Measurements from ENCODE around the gene PARP3. TPM values are rescaled to one million over a fixed set of nuclear protein-coding genes. Genes with fewer than 3 reads are reported as not detected.

PARP3 gene
- total and polyA plus RNA-seq, 2 of the 8 experiments (the other 6 are each of a cell fraction or from before 2014, with no cell fraction given) = 1.3 to 1.6 TPM

DNA sequence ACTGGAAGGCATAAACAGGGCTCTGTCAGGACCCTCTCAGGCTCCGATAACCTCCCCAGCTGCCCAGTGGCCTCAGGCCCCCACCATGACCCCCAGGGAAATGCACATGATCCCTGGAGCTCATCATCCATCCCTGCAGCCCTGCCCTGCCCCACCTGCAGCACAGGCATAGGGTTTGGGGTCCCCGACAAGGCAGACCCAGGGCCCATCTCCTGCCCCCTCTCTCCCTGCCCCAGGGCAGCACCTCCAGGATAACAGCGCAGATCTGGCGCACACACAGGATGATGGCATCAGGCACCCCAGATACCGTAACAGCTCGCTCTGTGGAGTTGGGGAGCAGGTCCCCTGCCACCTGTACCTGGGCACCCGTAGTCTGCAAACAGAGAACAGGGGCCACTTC, 17.5 kb downstream of the PARP3 start:
- WGBS, 2 experiments (ENCODE audit: extremely low coverage in 1 of 2, insufficient coverage in 1 of 2, insufficient read length in 1 of 2, insufficient replicate concordance in 2 of 2, low coverage in 1 of 2, low lambda C conversion rate in 2 of 2, missing lambda C conversion rate in 1 of 2) = 88% methylated on average over 7 of the region's 7 CpGs; no CpG with 5 or more reads in 1 of the 2 experiments
- Histone ChIP-seq H3K36me3 (ENCODE audit: control insufficient read depth in 2 of 4, insufficient read depth in 4 of 4, low read length in 3 of 4) (no peaks in the 10 kb centered on the region), H3K9me3 (ENCODE audit: insufficient read depth in 2 of 2, low read depth in 1 of 2, low read length in 1 of 2) (no peaks in the 10 kb centered on the region), H4K91ac (replicated peaks; ENCODE audit: insufficient read length, low read length) (no peak overlapping the region), H3K56ac (replicated peaks; ENCODE audit: insufficient read length, low read depth, low read length) (no peak overlapping the region), H2AK5ac (ENCODE audit: low read depth, low read length) (no peak overlapping the region), H3K9ac (replicated peaks in 1 of 4; ENCODE audit: extremely low read depth in 1 of 4, low read depth in 3 of 4, low read length in 3 of 4) (no peak overlapping the region), H3K27me3 (replicated peaks in 1 of 4; ENCODE audit: control insufficient read depth in 3 of 4, extremely low read depth in 1 of 4, insufficient read depth in 3 of 4, low read length in 3 of 4) (peaks cover 10 to 30% (median 19%) of the 10 kb centered on the region in 4 experiments), H3K23me2 (ENCODE audit: low read depth, low read length) (peaks cover 8% of the 10 kb centered on the region; the same call in 1 of the 2 replicates), H2BK15ac (ENCODE audit: low read length) (no peak overlapping the region), H2BK5ac (ENCODE audit: low read depth, low read length) (no peak overlapping the region), H3K18ac (ENCODE audit: extremely low read depth, low read length) (no peak overlapping the region), H3K79me2 (ENCODE audit: control insufficient read depth in 1 of 2, insufficient read depth in 2 of 2, low read length in 2 of 2) (no peaks in the 10 kb centered on the region), H2AFZ (ENCODE audit: low read length) (no peak overlapping the region), H3K27ac (ENCODE audit: low read depth, low read length) (no peak overlapping the region), H4K8ac (ENCODE audit: extremely low read depth, insufficient read depth, low read length) (no peak overlapping the region), H3K4ac (replicated peaks; ENCODE audit: insufficient read length, low read depth, low read length) (no peak overlapping the region), H2BK12ac (ENCODE audit: low read depth, low read length) (no peak overlapping the region), H4K5ac (ENCODE audit: insufficient read length, low read depth, low read length) (no peak overlapping the region), H3K4me2 (ENCODE audit: insufficient read depth in 1 of 2, low read depth in 2 of 2, low read length in 2 of 2) (no peak overlapping the region), H3K23ac (ENCODE audit: insufficient read length) (no peak overlapping the region), H3K4me3 (ENCODE audit: extremely low read depth in 1 of 4, insufficient read depth in 2 of 4, low read depth in 3 of 4, low read length in 4 of 4) (no peak overlapping the region), H3K4me1 (replicated peaks in 1 of 4; ENCODE audit: control insufficient read depth in 3 of 4, insufficient read depth in 4 of 4, low read length in 3 of 4) (peaks cover 3 to 26% (median 16%) of the 10 kb centered on the region in 4 experiments), H3K14ac (ENCODE audit: insufficient read length) (no peak overlapping the region), H2BK20ac (ENCODE audit: low read length) (no peak overlapping the region), H4K20me1 (replicated peaks in 1 of 2; ENCODE audit: control insufficient read depth in 1 of 2, insufficient read depth in 2 of 2, low read length in 2 of 2) (peaks cover 0 to 5% of the 10 kb centered on the region in 2 experiments), H3K79me1 (ENCODE audit: low read depth, low read length) (no peaks in the 10 kb centered on the region), H2BK120ac (replicated peaks; ENCODE audit: low read depth, low read length) (no peak overlapping the region)
- TF ChIP-seq SP2 (IDR thresholded peaks at IDR 0.05; ENCODE audit: low read length) (no peak), CEBPB (IDR thresholded peaks at IDR 0.05; ENCODE audit: low read depth, low read length) (no peak), TAF7 (optimal IDR thresholded peaks at IDR 0.05; ENCODE audit: borderline replicate concordance, low read depth, low read length) (no peak), CBX5 (IDR thresholded peaks at IDR 0.05; ENCODE audit: low read depth, low read length) (no peak), EZH2 (IDR thresholded peaks at IDR 0.05; ENCODE audit: low read depth, low read length, severe bottlenecking) (no peak), FOSL1 (IDR thresholded peaks at IDR 0.05; ENCODE audit: insufficient read depth, low read depth, low read length) (no peak), BCL11A (IDR thresholded peaks at IDR 0.05; ENCODE audit: low read depth in 2 of 2, low read length in 2 of 2) (no peak)
- FAIRE-seq (no peak), DNase-seq (ENCODE audit: low read depth in 1 of 2, low spot score in 2 of 2) (no peak)
- ChIA-PET CTCF (ENCODE audit: partially characterized antibody) (interaction anchor here (0.6 to 6.7 kb wide), 6 partner anchors 9 to 41 kb away, joined by 3 to 64 read pairs (median 8); partner anchors contain the start of genes ABHD14A, ABHD14B, ACY1 and PARP3), POLR2A (ENCODE audit: partially characterized antibody) (interaction anchor here (5.4 to 29.3 kb wide), 2 partner anchors 9 to 24 kb away, joined by 61 to 923 read pairs; partner anchors contain the start of genes ABHD14A, ABHD14B, ACY1 and PCBP4)
